SK-N-SH (cell line): ENCODE results near the gene CCDC57. TPM values are rescaled to one million over a fixed set of nuclear protein-coding genes. Genes with fewer than 3 reads are reported as not detected.

Experiments
- CTCF ChIA-PET: fragments of 300-600, 350-600 bp; formaldehyde crosslinking; extraction: SDS; loops from one replicate; lab custom pipeline; 2021; lab: Yijun Ruan, JAX
- POLR2A ChIA-PET: fragments of 350-600 bp; sonication (Branson Sonifier 250); formaldehyde crosslinking; extraction: SDS; loops from one replicate; lab custom pipeline; 2020; ENCODE audit warnings: antibody characterized with exemption, inconsistent platforms; lab: Yijun Ruan, JAX
- DNase-seq: peaks from one replicate; pipeline ENCODE4 v3.0.0; 2012
- H2AFZ ChIP-seq: fragments of 200-600 bp; sonication (generic); 2 replicates; pipeline ENCODE4 v1.8.1; 2016; ENCODE audit warnings: antibody characterized with exemption, mild to moderate bottlenecking, low read depth
- H3F3A ChIP-seq: fragments of 200-600 bp; sonication (generic); replicated peaks from 2 replicates; pipeline ENCODE3; 2016; ENCODE audit warnings: antibody characterized with exemption, mild to moderate bottlenecking; ENCODE audit not compliant: insufficient read depth
- H3K27ac ChIP-seq, 2 experiments: fragments of 200-500 bp in 1 of 2; fragments of 200-600 bp in 1 of 2; sonication (Bioruptor generic) in 1 of 2; sonication (generic), shearing (Covaris generic) in 1 of 2; 2 replicates each; pipeline versions ENCODE4 v1.5.1 to v1.6.1; 2014 to 2016; ENCODE audit warnings: low read depth in 2 of 2, inconsistent platforms in 1 of 2, low read length in 1 of 2, mild to moderate bottlenecking in 1 of 2, mixed read lengths in 1 of 2
- H3K27me3 ChIP-seq: fragments of 200-600 bp; sonication (generic), shearing (Covaris generic); 2 replicates; pipeline ENCODE4 v1.6.1; 2016; ENCODE audit warnings: mixed run types; ENCODE audit not compliant: insufficient read depth
- H3K36me3 ChIP-seq, 2 experiments: fragments of 200-500 bp in 1 of 2; fragments of 200-600 bp in 1 of 2; sonication (Bioruptor generic) in 1 of 2; sonication (generic) in 1 of 2; replicated peaks in 1 of 2; 2 replicates each; pipeline versions ENCODE3 to v1.5.1; 2014 to 2016; ENCODE audit warnings: low read length in 1 of 2, mild to moderate bottlenecking in 1 of 2; ENCODE audit not compliant: insufficient read depth in 2 of 2, control insufficient read depth in 1 of 2
- H3K4me1 ChIP-seq, 2 experiments: fragments of 200-500 bp in 1 of 2; fragments of 200-600 bp in 1 of 2; sonication (Bioruptor generic) in 1 of 2; sonication (generic), shearing (Covaris generic) in 1 of 2; 2 replicates each; pipeline versions ENCODE4 v1.5.1 to v1.6.1; 2014 to 2016; ENCODE audit warnings: low read depth in 1 of 2, low read length in 1 of 2, mixed run types in 1 of 2; ENCODE audit not compliant: insufficient read depth in 2 of 2, control insufficient read depth in 1 of 2
- H3K4me2 ChIP-seq: fragments of 200-600 bp; sonication (generic), shearing (Covaris generic); 2 replicates; pipeline ENCODE4 v1.6.1; 2017; ENCODE audit warnings: mixed run types
- H3K4me3 ChIP-seq, 2 experiments: fragments of 200-500 bp in 1 of 2; fragments of 200-600 bp in 1 of 2; sonication (Bioruptor generic) in 1 of 2; sonication (generic), shearing (Covaris generic) in 1 of 2; 2 replicates each; pipeline versions ENCODE4 v1.5.1 to v1.8.1; 2014 to 2016; ENCODE audit warnings: low read depth in 2 of 2, inconsistent platforms in 1 of 2, low read length in 1 of 2, mild to moderate bottlenecking in 1 of 2, mixed read lengths in 1 of 2, moderate library complexity in 1 of 2
- H3K79me2 ChIP-seq: fragments of 200-600 bp; sonication (generic); 2 replicates; pipeline ENCODE4 v1.8.1; 2017; ENCODE audit warnings: mild to moderate bottlenecking; ENCODE audit not compliant: insufficient read depth
- H3K9ac ChIP-seq: fragments of 200-600 bp; sonication (generic); 2 replicates; pipeline ENCODE4 v1.6.1; 2017; ENCODE audit warnings: mixed run types
- H3K9me2 ChIP-seq: fragments of 200-600 bp; sonication (generic); 2 replicates; pipeline ENCODE4 v1.6.1; 2017; ENCODE audit warnings: mixed run types
- H3K9me3 ChIP-seq: fragments of 200-600 bp; sonication (generic); 2 replicates; pipeline ENCODE4 v1.6.1; 2017; ENCODE audit warnings: mixed run types, mild to moderate bottlenecking, moderate library complexity
- H4K20me1 ChIP-seq: fragments of 200-600 bp; sonication (generic); 2 replicates; pipeline ENCODE4 v1.6.1; 2017; ENCODE audit warnings: mild to moderate bottlenecking, mixed run types; ENCODE audit not compliant: insufficient read depth
- CHD2 ChIP-seq: fragments of 150-350 bp; IDR thresholded peaks from 2 replicates; pipeline ENCODE4 v1.6.1; 2018; ENCODE audit warnings: low read length; ENCODE audit not compliant: partially characterized antibody
- ELF1 ChIP-seq: IDR thresholded peaks from 2 replicates; pipeline ENCODE4 v1.4.0; 2012
- EP300 ChIP-seq, 2 experiments: IDR thresholded peaks; 2 replicates each; pipeline versions ENCODE4 v1.4.0 to v1.6.1; 2012; ENCODE audit warnings: borderline replicate concordance in 1 of 2, low read depth in 1 of 2, low read length in 1 of 2
- FOSL2 ChIP-seq: IDR thresholded peaks from 2 replicates; pipeline ENCODE4 v1.4.0; 2012; ENCODE audit warnings: low read depth, mild to moderate bottlenecking, moderate library complexity, borderline replicate concordance
- FOXJ3 ChIP-seq: sonication (generic); formaldehyde crosslinking; IDR thresholded peaks from 2 replicates; pipeline ENCODE4 v1.5.1; 2020; ENCODE audit warnings: mild to moderate bottlenecking, missing genetic modification reagents
- FOXM1 ChIP-seq: IDR thresholded peaks from 2 replicates; pipeline ENCODE4 v1.4.0; 2012; ENCODE audit warnings: low read depth, mild to moderate bottlenecking
- GABPA ChIP-seq: IDR thresholded peaks from 2 replicates; pipeline ENCODE4 v1.4.0; 2012; ENCODE audit warnings: low read depth, mild to moderate bottlenecking
- GATA2 ChIP-seq: sonication (generic); formaldehyde crosslinking; IDR thresholded peaks from 2 replicates; pipeline ENCODE4 v1.5.0; 2020; ENCODE audit warnings: mild to moderate bottlenecking, missing genetic modification reagents
- IRF3 ChIP-seq: fragments of 150-350 bp; IDR thresholded peaks from 2 replicates; pipeline ENCODE4 v1.6.1; 2016; ENCODE audit warnings: mild to moderate bottlenecking, low read depth, low read length
- JUND ChIP-seq: IDR thresholded peaks from 2 replicates; pipeline ENCODE4 v1.4.0; 2012
- MXI1 ChIP-seq: IDR thresholded peaks from 2 replicates; pipeline ENCODE4 v1.6.1; 2012; ENCODE audit warnings: mild to moderate bottlenecking, low read depth, low read length, improper control_type of control experiment
- NRF1 ChIP-seq: IDR thresholded peaks from 2 replicates; pipeline ENCODE4 v1.6.1; 2012; ENCODE audit warnings: low read depth, mild to moderate bottlenecking, low read length
- PBX3 ChIP-seq: IDR thresholded peaks from 2 replicates; pipeline ENCODE4; 2012
- RCOR1 ChIP-seq: fragments of 150-350 bp; IDR thresholded peaks from 2 replicates; pipeline ENCODE4 v1.6.1; 2017; ENCODE audit warnings: antibody characterized with exemption, low read length
- RFX5 ChIP-seq: IDR thresholded peaks from 2 replicates; pipeline ENCODE4 v1.6.1; 2012; ENCODE audit warnings: mild to moderate bottlenecking, improper control_type of control experiment, low read length
- SMC3 ChIP-seq: IDR thresholded peaks from 2 replicates; pipeline ENCODE4 v1.6.1; 2012; ENCODE audit warnings: low read depth, low read length, improper control_type of control experiment
- TCF12 ChIP-seq: IDR thresholded peaks from 2 replicates; pipeline ENCODE4 v1.4.0; 2012
- WGBS: methylation state at CpG from one replicate; pipeline ENCODE4 v1.1.6; 2017; ENCODE audit warnings: low lambda C conversion rate; 5-methylcytosine and 5-hydroxymethylcytosine counted together
- polyA plus RNA-seq, 3 experiments: library from polyadenylated mRNA; depleted of rRNA; stranded (reverse); fragments of >200 nt; gene quantifications; 2 replicates each; pipeline ENCODE4 v1.2.3, GENCODE V29; 2012
- TF ChIP-seq, protein P1 (sequence below): fragments of 150-350 bp; IDR thresholded peaks from 2 replicates; pipeline ENCODE4 v1.6.1; 2017; ENCODE audit warnings: antibody characterized with exemption, low read length, low read depth, borderline replicate concordance
- TF ChIP-seq, protein P2 (sequence below): fragments of 200-600 bp; sonication (generic); IDR thresholded peaks from 2 replicates; pipeline ENCODE4 v1.6.1; 2017; ENCODE audit warnings: antibody characterized with exemption, mild to moderate bottlenecking, moderate library complexity
- TF ChIP-seq, protein P3 (sequence below): IDR thresholded peaks from 2 replicates; pipeline ENCODE4 v1.4.0; 2012; ENCODE audit warnings: low read depth

CCDC57 gene
- polyA plus RNA-seq, 1 of the 3 experiments (the other 2 are of a cell fraction): 68.6 TPM

GRCh38 chr17:82108961-82109475 is 103.6 kb downstream of the CCDC57 start:
- H3K4me1 ChIP-seq: peaks cover 11 to 36% of the 10 kb centered on the region in 2 experiments; a peak in 3 of 4 replicates
- no peaks in the 10 kb centered on the region for H4K20me1 ChIP-seq
- CTCF ChIA-PET: interaction anchor here (0.6 to 5.2 kb wide), 7 partner anchors 8 to 79 kb away, joined by 3 to 31 read pairs (median 4); no protein-coding TSS in a partner anchor
- no peaks in the 10 kb centered on the region for H3K9me3 ChIP-seq
- no peak overlapping the region for H2AFZ ChIP-seq
- H3K79me2 ChIP-seq: no peaks in the 10 kb centered on the region
- peaks cover 12 to 13% of the 10 kb centered on the region in 2 experiments for H3K36me3 ChIP-seq
- H3K9ac ChIP-seq: no peak overlapping the region
- H3K4me2 ChIP-seq: no peak overlapping the region
- 93% methylated on average over 14 of the region's 14 CpGs for WGBS
- H3K9me2 ChIP-seq: no peaks in the 10 kb centered on the region
- no peak for TF ChIP-seq TCF12
- no peak for TF ChIP-seq JUND
- TF ChIP-seq FOXJ3 (CRISPR knock-in tag): no peak
- TF ChIP-seq PBX3: no peak
- TF ChIP-seq FOSL2: no peak
- TF ChIP-seq RFX5: no peak
- TF ChIP-seq, protein P1, sequence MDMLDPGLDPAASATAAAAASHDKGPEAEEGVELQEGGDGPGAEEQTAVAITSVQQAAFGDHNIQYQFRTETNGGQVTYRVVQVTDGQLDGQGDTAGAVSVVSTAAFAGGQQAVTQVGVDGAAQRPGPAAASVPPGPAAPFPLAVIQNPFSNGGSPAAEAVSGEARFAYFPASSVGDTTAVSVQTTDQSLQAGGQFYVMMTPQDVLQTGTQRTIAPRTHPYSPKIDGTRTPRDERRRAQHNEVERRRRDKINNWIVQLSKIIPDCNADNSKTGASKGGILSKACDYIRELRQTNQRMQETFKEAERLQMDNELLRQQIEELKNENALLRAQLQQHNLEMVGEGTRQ: no peak
- no peak for TF ChIP-seq IRF3
- no peak for TF ChIP-seq EP300 (IDR thresholded peaks at IDR 0.05; ENCODE audit: borderline replicate concordance in 1 of 2, low read depth in 1 of 2, low read length in 1 of 2)
- no peak for TF ChIP-seq RCOR1
- no peak for TF ChIP-seq GABPA
- TF ChIP-seq, all 33 proteins: peak for 0
- POLR2A ChIA-PET: interaction anchor here (0.7 kb wide), 1 partner anchor 11 kb away, joined by 3 read pairs; no protein-coding TSS in a partner anchor
- Histone ChIP-seq H3K27ac (no peak overlapping the region), H3K27me3 (no peaks in the 10 kb centered on the region), H3K4me3 (no peak overlapping the region), H3F3A (peaks cover 7% of the 10 kb centered on the region)
- no peak for DNase-seq

- H3K9me3 ChIP-seq: no peaks in the 10 kb centered on the region
- H3K27me3 ChIP-seq: no peaks in the 10 kb centered on the region
- H3K4me2 ChIP-seq: no peak overlapping the region
- H3K9me2 ChIP-seq: no peaks in the 10 kb centered on the region
- ChIA-PET POLR2A (interaction anchor here (0.6 to 0.7 kb wide), 2 partner anchors 10 to 582 kb away, joined by 3 read pairs; no protein-coding TSS in a partner anchor), CTCF (interaction anchor here (0.8 to 5.2 kb wide), 8 partner anchors 8 to 148 kb away, joined by 3 to 45 read pairs (median 12); partner anchors contain the start of genes NOTUM and RAC3)
- peaks cover 7% of the 10 kb centered on the region for H3F3A ChIP-seq
- no peak overlapping the region for H3K9ac ChIP-seq
- H4K20me1 ChIP-seq: no peaks in the 10 kb centered on the region
- H2AFZ ChIP-seq: no peak overlapping the region
- no peak overlapping the region; a peak in 1 of 4 replicates for H3K27ac ChIP-seq
- no peaks in the 10 kb centered on the region for H3K79me2 ChIP-seq
- peaks cover 11 to 41% of the 10 kb centered on the region in 2 experiments; a peak in 3 of 4 replicates for H3K4me1 ChIP-seq
- 97% methylated on average over 19 of the region's 19 CpGs for WGBS
- H3K4me3 ChIP-seq: no peak overlapping the region
- DNase-seq: no peak
- peaks cover 12 to 13% of the 10 kb centered on the region in 2 experiments for H3K36me3 ChIP-seq
- TF ChIP-seq PBX3 (no peak), NRF1 (no peak), GABPA (no peak), EP300 (IDR thresholded peaks at IDR 0.05; ENCODE audit: borderline replicate concordance in 1 of 2, low read depth in 1 of 2, low read length in 1 of 2) (no peak), CHD2 (no peak), MXI1 (no peak), ELF1 (no peak), SMC3 (no peak), JUND (no peak), GATA2 (no peak), FOSL2 (no peak), FOXM1 (no peak)
- TF ChIP-seq, protein P2, sequence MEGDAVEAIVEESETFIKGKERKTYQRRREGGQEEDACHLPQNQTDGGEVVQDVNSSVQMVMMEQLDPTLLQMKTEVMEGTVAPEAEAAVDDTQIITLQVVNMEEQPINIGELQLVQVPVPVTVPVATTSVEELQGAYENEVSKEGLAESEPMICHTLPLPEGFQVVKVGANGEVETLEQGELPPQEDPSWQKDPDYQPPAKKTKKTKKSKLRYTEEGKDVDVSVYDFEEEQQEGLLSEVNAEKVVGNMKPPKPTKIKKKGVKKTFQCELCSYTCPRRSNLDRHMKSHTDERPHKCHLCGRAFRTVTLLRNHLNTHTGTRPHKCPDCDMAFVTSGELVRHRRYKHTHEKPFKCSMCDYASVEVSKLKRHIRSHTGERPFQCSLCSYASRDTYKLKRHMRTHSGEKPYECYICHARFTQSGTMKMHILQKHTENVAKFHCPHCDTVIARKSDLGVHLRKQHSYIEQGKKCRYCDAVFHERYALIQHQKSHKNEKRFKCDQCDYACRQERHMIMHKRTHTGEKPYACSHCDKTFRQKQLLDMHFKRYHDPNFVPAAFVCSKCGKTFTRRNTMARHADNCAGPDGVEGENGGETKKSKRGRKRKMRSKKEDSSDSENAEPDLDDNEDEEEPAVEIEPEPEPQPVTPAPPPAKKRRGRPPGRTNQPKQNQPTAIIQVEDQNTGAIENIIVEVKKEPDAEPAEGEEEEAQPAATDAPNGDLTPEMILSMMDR: no peak
- TF ChIP-seq, protein P3, sequence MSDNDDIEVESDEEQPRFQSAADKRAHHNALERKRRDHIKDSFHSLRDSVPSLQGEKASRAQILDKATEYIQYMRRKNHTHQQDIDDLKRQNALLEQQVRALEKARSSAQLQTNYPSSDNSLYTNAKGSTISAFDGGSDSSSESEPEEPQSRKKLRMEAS: no peak
Observed at GRCh38 chr17:82108496-82108945, 104.1 kb downstream of the CCDC57 start.
